ENCODE measurements around the gene PLCL1.

PLCL1 gene

GRCh38 chr2:197847651-197848401, 43.4 kb downstream of the PLCL1 start:
- no peak for TF ChIP-seq ZFX (IDR thresholded peaks at IDR 0.05)
- TF ChIP-seq CTCF (conservative IDR thresholded peaks at IDR 0.05): no peak
- H3K27ac ChIP-seq: no peak overlapping the region

GRCh38 chr2:197848602-197849001, 44.2 kb downstream of the PLCL1 start:
- H3K27ac ChIP-seq: no peak overlapping the region
- no peak for TF ChIP-seq CTCF (conservative IDR thresholded peaks at IDR 0.05)
- TF ChIP-seq ZFX (IDR thresholded peaks at IDR 0.05): no peak

GRCh38 chr2:197850882-197851450, 46.6 kb downstream of the PLCL1 start:
- no peak overlapping the region for H3K27ac ChIP-seq

GRCh38 chr2:197851451-197851850, 47.1 kb downstream of the PLCL1 start:
- TF ChIP-seq ZFX (IDR thresholded peaks at IDR 0.05) (no peak), CTCF (conservative IDR thresholded peaks at IDR 0.05) (peak; percentile 9)
- no peak overlapping the region for H3K27ac ChIP-seq

More at GRCh38 chr2:197850882-197851450, 46.6 kb downstream of the PLCL1 start:
- no peak for TF ChIP-seq CTCF (conservative IDR thresholded peaks at IDR 0.05)
- TF ChIP-seq ZFX (IDR thresholded peaks at IDR 0.05): no peak

- no peak overlapping the region for H3K27ac ChIP-seq
- TF ChIP-seq CTCF (conservative IDR thresholded peaks at IDR 0.05): no peak
- no peak for TF ChIP-seq ZFX (IDR thresholded peaks at IDR 0.05)
Measured at GRCh38 chr2:197852108-197852507, 47.7 kb downstream of the PLCL1 start.

GRCh38 chr2:197853549-197853948, 49.2 kb downstream of the PLCL1 start:
- no peak overlapping the region for H3K27ac ChIP-seq
- TF ChIP-seq ZFX (IDR thresholded peaks at IDR 0.05) (no peak), CTCF (conservative IDR thresholded peaks at IDR 0.05) (no peak)

- no peak overlapping the region for H3K27ac ChIP-seq
- TF ChIP-seq CTCF (conservative IDR thresholded peaks at IDR 0.05) (no peak), ZFX (IDR thresholded peaks at IDR 0.05) (no peak)
Measured at GRCh38 chr2:197857476-197858107, 53.2 kb downstream of the PLCL1 start.
